IMR-90 (cell line): ENCODE measurements around the gene ZNF493. TPM values are rescaled to one million over a fixed set of nuclear protein-coding genes. Genes with fewer than 3 reads are reported as not detected.

Source experiments
- ATAC-seq: fragments of 200-7000 bp; cut with Tn5 transposase; 2 replicates; pipeline ENCODE4 v1.9.1; 2020; ENCODE audit warnings: low read depth, mild to moderate bottlenecking, moderate library complexity
- BruUV-seq: library from RNA; stranded (reverse); fragments of 400-500 nt; replicated peaks from 2 replicates; lab custom pipeline; 2021; lab: Mats Ljungman, UMichigan
- CTCF ChIA-PET: fragments of 300-600 bp; formaldehyde crosslinking; extraction: SDS; loops from one replicate; lab custom pipeline; 2021; ENCODE audit warnings: antibody characterized with exemption; lab: Yijun Ruan, JAX
- POLR2A ChIA-PET: fragments of 300-600 bp; sonication (Branson Sonifier 250); formaldehyde crosslinking; loops from one replicate; lab custom pipeline; 2022; ENCODE audit warnings: antibody characterized with exemption; ENCODE audit not compliant: unreplicated experiment; lab: Charles Lee
- DNase-seq: peaks from one replicate; pipeline ENCODE4 v3.0.0; 2013
- H2AFZ ChIP-seq: replicated peaks from 2 replicates; pipeline ENCODE3; 2013; ENCODE audit warnings: low read length, mild to moderate bottlenecking; ENCODE audit not compliant: poor library complexity
- H2AK5ac ChIP-seq: 2 replicates; pipeline ENCODE4 v1.6.1; 2013; ENCODE audit warnings: low read depth, low read length, inconsistent platforms
- H2AK9ac ChIP-seq: replicated peaks from 2 replicates; pipeline ENCODE3; 2013; ENCODE audit warnings: mild to moderate bottlenecking, low read depth, low read length, moderate library complexity; ENCODE audit not compliant: poor library complexity
- H2BK120ac ChIP-seq: 2 replicates; pipeline ENCODE4 v1.6.1; 2013; ENCODE audit warnings: low read depth, low read length, inconsistent platforms
- H2BK15ac ChIP-seq: 3 replicates; pipeline ENCODE4 v1.6.1; 2013; ENCODE audit warnings: low read depth, low read length, inconsistent platforms
- H2BK20ac ChIP-seq: 2 replicates; pipeline ENCODE4 v1.6.1; 2013; ENCODE audit warnings: low read depth, mild to moderate bottlenecking, inconsistent platforms, low read length, moderate library complexity
- H2BK5ac ChIP-seq: 2 replicates; pipeline ENCODE4 v1.6.1; 2013; ENCODE audit warnings: mild to moderate bottlenecking, low read depth, low read length, inconsistent platforms; ENCODE audit not compliant: poor library complexity, severe bottlenecking
- H3K14ac ChIP-seq: replicated peaks from 2 replicates; pipeline ENCODE4 v1.6.1; 2013; ENCODE audit warnings: low read depth, low read length, inconsistent platforms
- H3K18ac ChIP-seq: 2 replicates; pipeline ENCODE4 v1.6.1; 2013; ENCODE audit warnings: low read depth, low read length, control low read depth
- H3K23ac ChIP-seq: 2 replicates; pipeline ENCODE4 v1.6.1; 2013; ENCODE audit warnings: low read depth, low read length, inconsistent platforms
- H3K27ac ChIP-seq: 2 replicates; pipeline ENCODE4 v1.5.1; 2013; ENCODE audit warnings: mild to moderate bottlenecking, control low read depth, low read length; ENCODE audit not compliant: insufficient read depth
- H3K27me3 ChIP-seq: 2 replicates; pipeline ENCODE4 v1.6.1; 2013; ENCODE audit warnings: low read length; ENCODE audit not compliant: control insufficient read depth, insufficient read depth
- H3K36me3 ChIP-seq: 2 replicates; pipeline ENCODE4 v1.6.1; 2013; ENCODE audit warnings: low read length, mixed read lengths; ENCODE audit not compliant: control insufficient read depth, insufficient read depth
- H3K4ac ChIP-seq: 2 replicates; pipeline ENCODE4 v1.6.1; 2013; ENCODE audit warnings: low read depth, low read length, inconsistent platforms
- H3K4me1 ChIP-seq: 2 replicates; pipeline ENCODE4 v1.6.1; 2013; ENCODE audit warnings: low read length, mixed read lengths; ENCODE audit not compliant: control insufficient read depth, insufficient read depth
- H3K4me2 ChIP-seq: 2 replicates; pipeline ENCODE4 v1.6.1; 2013; ENCODE audit warnings: low read depth, mild to moderate bottlenecking, control low read depth, low read length, moderate library complexity
- H3K4me3 ChIP-seq: 2 replicates; pipeline ENCODE4 v1.5.1; 2013; ENCODE audit warnings: low read depth, mild to moderate bottlenecking, control low read depth, low read length, moderate library complexity; ENCODE audit not compliant: insufficient read depth
- H3K56ac ChIP-seq: 2 replicates; pipeline ENCODE4 v1.6.1; 2013; ENCODE audit warnings: low read length, inconsistent platforms; ENCODE audit not compliant: insufficient read depth; ENCODE audit errors: extremely low read depth
- H3K79me1 ChIP-seq, 2 experiments: 2 replicates each; pipeline ENCODE4 v1.6.1; 2013; ENCODE audit warnings: low read length in 2 of 2, inconsistent platforms in 1 of 2, low read depth in 1 of 2
- H3K9ac ChIP-seq: 2 replicates; pipeline ENCODE4 v1.6.1; 2013; ENCODE audit warnings: low read depth, low read length, control low read depth
- H3K9me1 ChIP-seq: 2 replicates; pipeline ENCODE4 v1.6.1; 2013; ENCODE audit warnings: low read length, inconsistent platforms; ENCODE audit not compliant: insufficient read depth
- H3K9me3 ChIP-seq: 2 replicates; pipeline ENCODE4 v1.6.1; 2013; ENCODE audit warnings: low read length; ENCODE audit not compliant: control insufficient read depth, insufficient read depth
- H4K20me1 ChIP-seq: 2 replicates; pipeline ENCODE4 v1.6.1; 2013; ENCODE audit warnings: low read length, inconsistent platforms; ENCODE audit not compliant: insufficient read depth
- H4K5ac ChIP-seq: 2 replicates; pipeline ENCODE4 v1.6.1; 2013; ENCODE audit warnings: mild to moderate bottlenecking, low read depth, low read length, control low read depth
- H4K8ac ChIP-seq, 2 experiments: 2 replicates each; pipeline ENCODE4 v1.6.1; 2013; ENCODE audit warnings: low read depth in 2 of 2, low read length in 2 of 2, control low read depth in 1 of 2, inconsistent platforms in 1 of 2
- H4K91ac ChIP-seq: 2 replicates; pipeline ENCODE4 v1.6.1; 2013; ENCODE audit warnings: low read depth, low read length, inconsistent platforms; ENCODE audit not compliant: insufficient read depth
- CEBPB ChIP-seq: IDR thresholded peaks from 2 replicates; pipeline ENCODE4 v1.6.1; 2012; ENCODE audit warnings: low read depth, low read length, improper control_type of control experiment
- FOS ChIP-seq: fragments of 150-350 bp; IDR thresholded peaks from 2 replicates; pipeline ENCODE4 v1.6.1; 2016; ENCODE audit warnings: low read depth, low read length
- NFE2L2 ChIP-seq: fragments of 150-350 bp; IDR thresholded peaks from 2 replicates; pipeline ENCODE4 v1.6.1; 2016; ENCODE audit warnings: low read depth, mild to moderate bottlenecking, low read length
- RFX5 ChIP-seq: IDR thresholded peaks from 2 replicates; pipeline ENCODE4 v1.8.0; 2012; ENCODE audit warnings: low read depth, mild to moderate bottlenecking, low read length, moderate library complexity
- WGBS, 2 experiments: methylation state at CpG; one replicate each; pipeline versions ENCODE4 v1.1.5 to v1.1.7; 2013; ENCODE audit warnings: missing lambda C conversion rate in 2 of 2; ENCODE audit not compliant: insufficient read length in 1 of 2; ENCODE audit errors: extremely low coverage in 2 of 2; 5-methylcytosine and 5-hydroxymethylcytosine counted together
- dilution Hi-C: fragments of 300-500 bp; cut with HindIII; formaldehyde crosslinking; loops from one replicate; pipeline ENCODE4 v1.14.3; 2018; ENCODE audit warnings: low sequenced_read_pairs; ENCODE audit not compliant: unreplicated experiment
- in situ Hi-C: fragments of 300-500 bp; cut with MboI; formaldehyde crosslinking; loops from 3 replicates; pipeline ENCODE4 v1.14.3; 2019; ENCODE audit warnings: low sequenced_read_pairs, inconsistent platforms, mixed read lengths
- intact Hi-C: fragments of 100-400 bp; cut with micrococcal nuclease; formaldehyde crosslinking; loops from 2 replicates; pipeline ENCODE4 v1.10.0; 2022
- polyA plus RNA-seq, 3 experiments: library from polyadenylated mRNA; depleted of rRNA; stranded (reverse); fragments of >200 nt; gene quantifications; 2 replicates each; pipeline ENCODE4 v1.2.3, GENCODE V29; 2012; ENCODE audit warnings: low replicate concordance in 1 of 3
- total RNA-seq: library from RNA; depleted of rRNA; stranded (reverse); fragments of >200 nt; gene quantifications from 2 replicates; pipeline ENCODE4 v1.2.3, GENCODE V29; 2012

ZNF493 gene
- total and polyA plus RNA-seq, 2 of the 4 experiments (the other 2 are of a cell fraction): 2.1 to 3.4 TPM

- H3K9me1 ChIP-seq: no peaks in the 10 kb centered on the region
- H3K9me3 ChIP-seq: peaks cover 7% of the 10 kb centered on the region
- H3K14ac ChIP-seq: no peak overlapping the region
- H2BK5ac ChIP-seq: no peak overlapping the region
- no peak overlapping the region for H2AFZ ChIP-seq
- intact Hi-C loops: no loop called here
- DNase-seq (no peak), ATAC-seq (no peak)
- no peak overlapping the region for H3K9ac ChIP-seq
- H3K4me1 ChIP-seq: no peaks in the 10 kb centered on the region
- H3K4ac ChIP-seq: no peak overlapping the region
- H4K20me1 ChIP-seq: no peaks in the 10 kb centered on the region
- H3K27ac ChIP-seq: no peak overlapping the region
- ChIA-PET POLR2A (no interaction called here), CTCF (no interaction called here)
- no peak overlapping the region for H2AK9ac ChIP-seq
- no peak overlapping the region for H2BK15ac ChIP-seq
- H3K27me3 ChIP-seq: no peaks in the 10 kb centered on the region
- H3K79me1 ChIP-seq: no peaks in the 10 kb centered on the region
- dilution Hi-C loops: no loop called here
- no peak overlapping the region for H2BK20ac ChIP-seq
- H4K91ac ChIP-seq: no peak overlapping the region
- H4K5ac ChIP-seq: no peak overlapping the region
- peaks cover 23% of the 10 kb centered on the region for H3K36me3 ChIP-seq
- H2AK5ac ChIP-seq: no peak overlapping the region
- H3K56ac ChIP-seq: no peak overlapping the region
- no peak overlapping the region for H3K18ac ChIP-seq
- H4K8ac ChIP-seq: no peak overlapping the region
- TF ChIP-seq CEBPB (peak; percentile 21; the same call in 1 of the 2 replicates), NFE2L2 (no peak), FOS (no peak), RFX5 (no peak)
- WGBS, 2 experiments: no CpG with 5 or more reads among the region's 1 CpG
- no TSS peak for BruUV-seq
- no peak overlapping the region for H3K4me3 ChIP-seq
- H2BK120ac ChIP-seq: no peak overlapping the region
- in situ Hi-C loops: no loop called here
- no peak overlapping the region for H3K23ac ChIP-seq
- no peak overlapping the region for H3K4me2 ChIP-seq
Measured at GRCh38 chr19:21410166-21410565, 13.2 kb downstream of the ZNF493 start.
